Mammary epithelial cell (primary cell): ENCODE data around the gene SH2D3A.

Experiments used
- EZH2 ChIP-seq: IDR thresholded peaks from 2 replicates; pipeline ENCODE4 v1.6.1; 2012; ENCODE audit warnings: low read length, inconsistent platforms, borderline replicate concordance
- TF ChIP-seq, protein P1 (sequence below), 2 donors: IDR thresholded peaks in 1 of 2; conservative IDR thresholded peaks in 1 of 2; 2 replicates each; pipeline ENCODE4 v1.5.1; 2011 to 2012; ENCODE audit warnings: inconsistent platforms in 2 of 2, low read length in 2 of 2, mild to moderate bottlenecking in 2 of 2, control low read depth in 1 of 2, low read depth in 1 of 2; ENCODE audit not compliant: insufficient read depth in 1 of 2; ENCODE audit errors: extremely low read depth in 1 of 2

DNA sequence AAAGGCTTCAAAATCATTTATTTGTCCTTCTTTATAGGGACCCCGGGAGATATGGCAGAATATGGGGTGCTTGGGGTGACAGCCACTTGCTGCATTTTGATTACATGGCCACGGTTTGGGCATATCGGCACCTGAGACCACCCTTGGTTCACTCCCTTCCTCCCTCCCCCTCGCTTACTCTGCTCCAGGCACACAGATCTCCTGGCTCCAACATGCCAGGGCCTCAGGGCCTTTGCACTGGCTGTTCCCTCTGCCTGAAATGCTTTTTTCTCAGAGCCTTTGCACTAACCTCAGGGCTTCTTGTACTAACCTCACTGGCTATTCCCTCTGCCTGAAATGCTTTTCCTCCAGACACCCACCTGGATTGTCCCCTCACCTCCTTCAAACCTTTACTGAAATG lies 29.0 kb upstream of the SH2D3A start:
- TF ChIP-seq, protein P1, sequence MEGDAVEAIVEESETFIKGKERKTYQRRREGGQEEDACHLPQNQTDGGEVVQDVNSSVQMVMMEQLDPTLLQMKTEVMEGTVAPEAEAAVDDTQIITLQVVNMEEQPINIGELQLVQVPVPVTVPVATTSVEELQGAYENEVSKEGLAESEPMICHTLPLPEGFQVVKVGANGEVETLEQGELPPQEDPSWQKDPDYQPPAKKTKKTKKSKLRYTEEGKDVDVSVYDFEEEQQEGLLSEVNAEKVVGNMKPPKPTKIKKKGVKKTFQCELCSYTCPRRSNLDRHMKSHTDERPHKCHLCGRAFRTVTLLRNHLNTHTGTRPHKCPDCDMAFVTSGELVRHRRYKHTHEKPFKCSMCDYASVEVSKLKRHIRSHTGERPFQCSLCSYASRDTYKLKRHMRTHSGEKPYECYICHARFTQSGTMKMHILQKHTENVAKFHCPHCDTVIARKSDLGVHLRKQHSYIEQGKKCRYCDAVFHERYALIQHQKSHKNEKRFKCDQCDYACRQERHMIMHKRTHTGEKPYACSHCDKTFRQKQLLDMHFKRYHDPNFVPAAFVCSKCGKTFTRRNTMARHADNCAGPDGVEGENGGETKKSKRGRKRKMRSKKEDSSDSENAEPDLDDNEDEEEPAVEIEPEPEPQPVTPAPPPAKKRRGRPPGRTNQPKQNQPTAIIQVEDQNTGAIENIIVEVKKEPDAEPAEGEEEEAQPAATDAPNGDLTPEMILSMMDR (conservative IDR thresholded peaks at IDR 0.05 in 1 of 2, IDR thresholded peaks at IDR 0.05 in 1 of 2; ENCODE audit: extremely low read depth in 1 of 2, insufficient read depth in 1 of 2, low read depth in 1 of 2, low read length in 2 of 2): no peak
- no peak for TF ChIP-seq EZH2
